Measurements from ENCODE around the gene SLC26A11.
"Not testable (repeated sequence)": the region's sequence is repeated elsewhere in the genome, so short reads cannot be mapped to it uniquely, and the experiment has no call there.

The SLC26A11 gene

GRCh38 chr17:80265205-80266068, 45.2 kb downstream of the SLC26A11 start:
- Histone ChIP-seq H3K4me2 (peak overlapping the region; percentile 100), H3K9me3 (no peaks in the 10 kb centered on the region), H3K4me1 (peaks cover 43% of the 10 kb centered on the region), H3K27ac (no peak overlapping the region), H3K36me3 (peaks cover 51% of the 10 kb centered on the region), H4K20me1 (peaks cover 45% of the 10 kb centered on the region), H3K4me3 (no peak overlapping the region), H3K27me3 (no peaks in the 10 kb centered on the region), H3K9ac (no peak overlapping the region)
- no peak for TF ChIP-seq Cebpa-rat (IDR thresholded peaks at IDR 0.05)

- Histone ChIP-seq H3K4me1 (peaks cover 39% of the 10 kb centered on the region), H3K4me2 (no peak overlapping the region), H4K20me1 (peaks cover 64% of the 10 kb centered on the region), H3K27me3 (no peaks in the 10 kb centered on the region), H3K27ac (no peak overlapping the region), H3K36me3 (peaks cover 63% of the 10 kb centered on the region), H3K4me3 (no peak overlapping the region), H3K9ac (no peak overlapping the region), H3K9me3 (no peaks in the 10 kb centered on the region)
- no peak for TF ChIP-seq Cebpa-rat (IDR thresholded peaks at IDR 0.05)
Measured at GRCh38 chr17:80267391-80267790, 47.2 kb downstream of the SLC26A11 start.

- H3K4me3 ChIP-seq: no peak overlapping the region
- H3K9me3 ChIP-seq: no peaks in the 10 kb centered on the region
- TF ChIP-seq Cebpa-rat (IDR thresholded peaks at IDR 0.05): no peak
- no peak overlapping the region for H3K27ac ChIP-seq
- peaks cover 74% of the 10 kb centered on the region for H4K20me1 ChIP-seq
- H3K36me3 ChIP-seq: peaks cover 73% of the 10 kb centered on the region
- H3K27me3 ChIP-seq: no peaks in the 10 kb centered on the region
- peaks cover 40% of the 10 kb centered on the region for H3K4me1 ChIP-seq
- H3K9ac ChIP-seq: no peak overlapping the region
- no peak overlapping the region for H3K4me2 ChIP-seq
Measured at GRCh38 chr17:80268427-80268826, 48.2 kb downstream of the SLC26A11 start.

- H3K27ac ChIP-seq: no peak overlapping the region
- no peak overlapping the region for H3K4me3 ChIP-seq
- H3K4me1 ChIP-seq: peaks cover 32% of the 10 kb centered on the region
- no peaks in the 10 kb centered on the region for H3K27me3 ChIP-seq
- TF ChIP-seq Cebpa-rat (IDR thresholded peaks at IDR 0.05): no peak
- H3K4me2 ChIP-seq: no peak overlapping the region
- peaks cover 79% of the 10 kb centered on the region for H4K20me1 ChIP-seq
- H3K9ac ChIP-seq: no peak overlapping the region
- H3K36me3 ChIP-seq: peaks cover 83% of the 10 kb centered on the region
- no peaks in the 10 kb centered on the region for H3K9me3 ChIP-seq
Measured at GRCh38 chr17:80269405-80269807, 49.2 kb downstream of the SLC26A11 start.

- no peak overlapping the region for H3K9ac ChIP-seq
- H3K27me3 ChIP-seq: no peaks in the 10 kb centered on the region
- H3K9me3 ChIP-seq: no peaks in the 10 kb centered on the region
- no peak overlapping the region for H3K4me2 ChIP-seq
- H3K36me3 ChIP-seq: peaks cover 84% of the 10 kb centered on the region
- peaks cover 81% of the 10 kb centered on the region for H4K20me1 ChIP-seq
- no peak overlapping the region for H3K4me3 ChIP-seq
- no peak overlapping the region for H3K27ac ChIP-seq
- H3K4me1 ChIP-seq: peaks cover 25% of the 10 kb centered on the region
- TF ChIP-seq Cebpa-rat (IDR thresholded peaks at IDR 0.05): no peak
Measured at GRCh38 chr17:80270104-80270503, 49.9 kb downstream of the SLC26A11 start.

GRCh38 chr17:80270836-80271235, 50.6 kb downstream of the SLC26A11 start:
- H3K36me3 ChIP-seq: peaks cover 85% of the 10 kb centered on the region
- H4K20me1 ChIP-seq: peaks cover 81% of the 10 kb centered on the region
- peaks cover 18% of the 10 kb centered on the region; the same call in 1 of the 2 replicates for H3K4me1 ChIP-seq
- no peak overlapping the region for H3K9ac ChIP-seq
- no peaks in the 10 kb centered on the region for H3K27me3 ChIP-seq
- no peak overlapping the region for H3K27ac ChIP-seq
- H3K4me2 ChIP-seq: no peak overlapping the region
- no peaks in the 10 kb centered on the region for H3K9me3 ChIP-seq
- no peak overlapping the region for H3K4me3 ChIP-seq
- TF ChIP-seq Cebpa-rat (IDR thresholded peaks at IDR 0.05): no peak

GRCh38 chr17:80272366-80272765, 52.1 kb downstream of the SLC26A11 start:
- Histone ChIP-seq H4K20me1 (peaks cover 83% of the 10 kb centered on the region), H3K4me3 (no peak overlapping the region), H3K4me1 (peaks cover 16% of the 10 kb centered on the region; the same call in 1 of the 2 replicates), H3K27ac (no peak overlapping the region), H3K27me3 (no peaks in the 10 kb centered on the region), H3K9me3 (no peaks in the 10 kb centered on the region), H3K36me3 (peaks cover 85% of the 10 kb centered on the region), H3K9ac (peak overlapping the region; percentile 6; the same call in 1 of the 2 replicates), H3K4me2 (no peak overlapping the region)
- TF ChIP-seq Cebpa-rat (IDR thresholded peaks at IDR 0.05): no peak

- peaks cover 23% of the 10 kb centered on the region for H3K4me1 ChIP-seq
- no peaks in the 10 kb centered on the region for H3K27me3 ChIP-seq
- H3K4me2 ChIP-seq: no peak overlapping the region
- no peaks in the 10 kb centered on the region for H3K9me3 ChIP-seq
- H3K27ac ChIP-seq: no peak overlapping the region
- H3K4me3 ChIP-seq: no peak overlapping the region
- TF ChIP-seq Cebpa-rat (IDR thresholded peaks at IDR 0.05): no peak
- H3K9ac ChIP-seq: no peak overlapping the region
- peaks cover 84% of the 10 kb centered on the region for H4K20me1 ChIP-seq
- peaks cover 85% of the 10 kb centered on the region for H3K36me3 ChIP-seq
Measured at GRCh38 chr17:80274331-80274730, 54.1 kb downstream of the SLC26A11 start.

GRCh38 chr17:80274871-80275449, 54.7 kb downstream of the SLC26A11 start:
- Histone ChIP-seq H4K20me1 (peaks cover 88% of the 10 kb centered on the region), H3K27me3 (no peaks in the 10 kb centered on the region), H3K4me3 (no peak overlapping the region), H3K4me2 (no peak overlapping the region), H3K4me1 (peaks cover 24% of the 10 kb centered on the region), H3K36me3 (peaks cover 85% of the 10 kb centered on the region), H3K27ac (no peak overlapping the region), H3K9ac (no peak overlapping the region), H3K9me3 (no peaks in the 10 kb centered on the region)
- TF ChIP-seq Cebpa-rat (IDR thresholded peaks at IDR 0.05): no peak

- not testable (repeated sequence) for H3K9me3 ChIP-seq, H3K9ac ChIP-seq, H3K4me3 ChIP-seq, H3K27ac ChIP-seq, H3K4me2 ChIP-seq, H3K27me3 ChIP-seq
- Histone ChIP-seq H3K36me3 (peaks cover 85% of the 10 kb centered on the region), H3K4me1 (peaks cover 24% of the 10 kb centered on the region), H4K20me1 (peaks cover 88% of the 10 kb centered on the region)
Measured at GRCh38 chr17:80275857-80276256, 55.6 kb downstream of the SLC26A11 start.

Data from BLaER1 (cell line).